HG02763 (cell line): ENCODE measurements around the gene TOM1L2.

Experiments
- ATAC-seq: cut with Tn5 transposase; IDR thresholded peaks from one replicate; pipeline ENCODE4 v1.9.1; 2021; ENCODE audit warnings: mild to moderate bottlenecking, moderate library complexity; ENCODE audit not compliant: unreplicated experiment

Gene TOM1L2

GRCh38 chr17:17877529-17878358 is 94.5 kb downstream of the TOM1L2 start:
- no peak for ATAC-seq

- ATAC-seq: no peak
Observed at GRCh38 chr17:17876959-17877528, 95.2 kb downstream of the TOM1L2 start.

- no peak for ATAC-seq
Observed at GRCh38 chr17:17874478-17874877, 97.7 kb downstream of the TOM1L2 start.

- no peak for ATAC-seq
Observed at GRCh38 chr17:17873450-17873991, 98.7 kb downstream of the TOM1L2 start.

- no peak for ATAC-seq
Observed at GRCh38 chr17:17872547-17873345, 99.5 kb downstream of the TOM1L2 start.

GRCh38 chr17:17871913-17872312 is 100.3 kb downstream of the TOM1L2 start:
- ATAC-seq: no peak

GRCh38 chr17:17870247-17870646 is 102.0 kb downstream of the TOM1L2 start:
- no peak for ATAC-seq

- ATAC-seq: no peak
Observed at GRCh38 chr17:17868641-17869522, 103.3 kb downstream of the TOM1L2 start.

- ATAC-seq: no peak
Observed at GRCh38 chr17:17866897-17867296, 105.3 kb downstream of the TOM1L2 start.

- no peak for ATAC-seq
Observed at GRCh38 chr17:17866425-17866824, 105.8 kb downstream of the TOM1L2 start.

GRCh38 chr17:17865035-17865434 is 107.2 kb downstream of the TOM1L2 start:
- no peak for ATAC-seq

- ATAC-seq: no peak
Observed at GRCh38 chr17:17860766-17861107, 111.5 kb downstream of the TOM1L2 start.

GRCh38 chr17:17859909-17860765 is 112.1 kb downstream of the TOM1L2 start:
- peak; percentile 66 for ATAC-seq

GRCh38 chr17:17857496-17857895 is 114.7 kb downstream of the TOM1L2 start:
- no peak for ATAC-seq

- ATAC-seq: no peak
Observed at GRCh38 chr17:17856386-17856785, 115.8 kb downstream of the TOM1L2 start.

- ATAC-seq: no peak
Observed at GRCh38 chr17:17855976-17856375, 116.2 kb downstream of the TOM1L2 start.

- ATAC-seq: no peak
Observed at GRCh38 chr17:17853811-17854447, 118.3 kb downstream of the TOM1L2 start.

GRCh38 chr17:17852930-17853329 is 119.3 kb downstream of the TOM1L2 start:
- ATAC-seq: no peak
